Stimulated activated naive CD8-positive, alpha-beta T cell treated with anti-CD3 and anti-CD28 coated beads, Interleukin-15, Interleukin-2, amounts not matched to agents 100 ng/mL and 50 ng/mL, for 24 hours (primary cell): ENCODE results near the gene TMCC3.

Experiments
- H3K27ac Mint-ChIP-seq: one replicate; pipeline ENCODE4 v1.8.0; 2021; ENCODE audit warnings: mild to moderate bottlenecking, mixed read lengths
- H3K27me3 Mint-ChIP-seq: one replicate; pipeline ENCODE4 v1.8.0; 2021; ENCODE audit warnings: mixed read lengths
- H3K36me3 Mint-ChIP-seq: one replicate; pipeline ENCODE4 v1.8.0; 2021; ENCODE audit warnings: low read depth, mixed read lengths
- H3K4me1 Mint-ChIP-seq: one replicate; pipeline ENCODE4 v1.8.0; 2021; ENCODE audit warnings: low read depth, mixed read lengths
- H3K4me3 Mint-ChIP-seq: one replicate; pipeline ENCODE4 v1.8.0; 2021; ENCODE audit warnings: mild to moderate bottlenecking, mixed read lengths
- H3K9me3 Mint-ChIP-seq: one replicate; pipeline ENCODE4 v1.8.0; 2021; ENCODE audit warnings: mixed read lengths

TMCC3 gene

DNA sequence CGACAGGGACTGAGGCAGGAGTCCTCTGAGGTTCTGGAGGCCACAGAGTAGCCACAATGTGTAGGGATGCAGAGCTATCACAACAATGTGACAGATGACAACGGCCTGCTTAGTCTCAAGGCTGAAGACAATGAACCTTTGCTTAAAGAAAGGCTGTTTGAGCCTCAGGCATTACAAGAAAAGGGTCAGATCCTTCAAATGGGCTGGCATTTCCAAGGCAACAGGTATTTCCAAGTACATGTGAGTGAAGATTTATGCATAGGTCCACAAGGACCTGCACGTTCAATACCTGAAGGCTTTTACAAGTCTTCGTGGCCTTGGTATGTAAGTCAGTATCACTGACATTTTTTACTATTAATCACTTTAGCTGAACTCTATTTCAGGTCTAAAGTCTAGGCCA lies 62.0 kb downstream of the TMCC3 start:
- H3K27ac Mint-ChIP-seq = no peak overlapping the region
- no peaks in the 10 kb centered on the region for H3K36me3 Mint-ChIP-seq
- no peak overlapping the region for H3K4me3 Mint-ChIP-seq
- H3K4me1 Mint-ChIP-seq = no peaks in the 10 kb centered on the region
- H3K9me3 Mint-ChIP-seq = no peaks in the 10 kb centered on the region
- H3K27me3 Mint-ChIP-seq = no peaks in the 10 kb centered on the region

DNA sequence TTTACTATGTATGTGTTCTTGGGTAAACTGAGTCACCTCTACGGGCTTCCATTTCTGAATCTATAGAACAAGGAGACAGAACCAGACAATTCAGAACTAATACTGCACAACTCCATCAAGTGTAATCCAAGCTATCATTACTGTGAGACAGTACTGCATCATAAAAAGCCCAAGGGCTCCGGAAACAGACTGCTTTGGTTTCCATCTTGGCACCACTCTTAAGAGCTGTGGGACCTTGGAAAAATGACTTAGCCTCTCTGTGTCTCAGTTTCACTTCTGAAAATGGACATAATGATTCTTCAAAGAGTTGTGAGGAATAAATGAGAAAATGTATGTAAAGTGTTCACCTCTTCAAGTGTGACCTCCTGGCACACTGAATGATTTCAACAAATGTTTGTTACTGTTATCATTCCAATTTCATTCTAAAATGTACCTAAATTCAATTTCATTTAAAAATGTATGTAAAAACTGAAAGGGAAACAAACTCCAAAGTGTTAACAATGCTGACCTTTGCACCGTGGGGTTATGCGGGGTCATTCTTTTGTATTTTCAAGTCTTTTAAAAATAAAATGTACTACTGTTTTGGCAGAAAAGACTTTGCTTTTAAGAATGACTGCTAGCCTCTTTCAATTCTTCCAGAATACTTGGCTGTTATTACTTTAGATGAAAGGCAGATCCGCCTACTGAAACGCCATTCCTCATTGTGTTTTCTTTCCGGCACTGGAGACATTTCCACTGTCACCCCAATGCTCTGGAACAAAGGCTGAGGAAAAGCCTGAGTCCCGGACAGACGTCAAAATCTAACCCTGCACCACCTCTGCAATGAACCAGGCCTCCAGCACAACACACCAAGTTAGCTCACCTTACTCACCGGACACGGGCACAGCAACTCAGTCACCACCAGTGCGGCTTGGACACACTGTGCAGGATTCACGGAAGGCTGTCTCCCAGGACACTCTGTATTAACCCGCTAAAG lies 62.8 kb downstream of the TMCC3 start:
- Mint-ChIP-seq H3K36me3 (no peaks in the 10 kb centered on the region), H3K27me3 (no peaks in the 10 kb centered on the region), H3K27ac (no peak overlapping the region), H3K9me3 (no peaks in the 10 kb centered on the region), H3K4me1 (no peaks in the 10 kb centered on the region), H3K4me3 (no peak overlapping the region)

- H3K9me3 Mint-ChIP-seq = no peaks in the 10 kb centered on the region
- H3K36me3 Mint-ChIP-seq = no peaks in the 10 kb centered on the region
- no peak overlapping the region for H3K4me3 Mint-ChIP-seq
- no peaks in the 10 kb centered on the region for H3K4me1 Mint-ChIP-seq
- no peaks in the 10 kb centered on the region for H3K27me3 Mint-ChIP-seq
- H3K27ac Mint-ChIP-seq = no peak overlapping the region
Measured at GRCh38 chr12:94586589-94587259, 63.6 kb downstream of the TMCC3 start.

GRCh38 chr12:94585626-94586025 lies 64.7 kb downstream of the TMCC3 start:
- H3K36me3 Mint-ChIP-seq = no peaks in the 10 kb centered on the region
- H3K4me1 Mint-ChIP-seq = no peaks in the 10 kb centered on the region
- H3K9me3 Mint-ChIP-seq = no peaks in the 10 kb centered on the region
- no peak overlapping the region for H3K27ac Mint-ChIP-seq
- H3K4me3 Mint-ChIP-seq = no peak overlapping the region
- H3K27me3 Mint-ChIP-seq = no peaks in the 10 kb centered on the region

DNA sequence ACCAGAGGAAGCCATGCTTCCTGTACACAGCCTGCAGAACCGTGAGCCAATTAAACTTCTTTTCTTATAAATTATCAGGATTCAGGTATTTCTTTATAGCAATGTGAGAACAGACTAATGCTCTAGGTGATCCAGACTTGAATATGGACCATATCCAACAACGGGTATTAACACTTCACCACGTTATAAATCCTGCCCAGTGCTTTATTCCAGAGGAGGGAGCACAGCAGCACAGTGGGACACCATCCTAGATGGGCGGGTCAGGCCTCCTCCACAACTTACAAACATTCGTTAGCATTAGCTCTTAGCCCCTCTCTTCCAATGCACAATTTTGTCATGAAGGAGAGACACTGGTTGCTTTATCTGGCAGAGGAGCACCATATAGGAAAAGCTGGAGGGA lies 66.0 kb downstream of the TMCC3 start:
- H3K27me3 Mint-ChIP-seq = no peaks in the 10 kb centered on the region
- H3K27ac Mint-ChIP-seq = no peak overlapping the region
- no peaks in the 10 kb centered on the region for H3K4me1 Mint-ChIP-seq
- no peaks in the 10 kb centered on the region for H3K36me3 Mint-ChIP-seq
- H3K4me3 Mint-ChIP-seq = no peak overlapping the region
- H3K9me3 Mint-ChIP-seq = no peaks in the 10 kb centered on the region

DNA sequence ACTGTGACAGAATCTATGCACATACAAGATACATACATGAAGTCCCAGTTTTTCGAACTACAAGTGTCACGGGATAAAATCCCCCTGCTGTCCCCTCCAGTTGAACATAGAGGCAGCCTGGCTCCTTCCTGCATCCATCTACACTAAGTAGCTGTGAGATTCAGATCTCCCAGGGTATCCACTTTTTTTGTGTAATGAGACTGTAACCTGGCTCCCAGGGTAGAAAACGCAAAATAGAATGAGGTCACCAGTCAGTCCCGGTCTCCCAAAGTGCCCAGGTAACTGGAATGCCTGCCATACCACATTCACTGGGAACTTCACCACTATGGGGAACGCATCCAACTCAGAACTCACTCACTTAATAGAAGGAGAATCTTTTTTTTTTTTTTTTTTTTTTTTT lies 67.8 kb downstream of the TMCC3 start:
- Mint-ChIP-seq H3K36me3 (no peaks in the 10 kb centered on the region), H3K27me3 (no peaks in the 10 kb centered on the region), H3K9me3 (no peaks in the 10 kb centered on the region), H3K4me3 (no peak overlapping the region), H3K4me1 (no peaks in the 10 kb centered on the region), H3K27ac (no peak overlapping the region)

GRCh38 chr12:94575645-94576403 lies 74.5 kb downstream of the TMCC3 start:
- H3K4me3 Mint-ChIP-seq = no peak overlapping the region
- H3K4me1 Mint-ChIP-seq = no peaks in the 10 kb centered on the region
- no peaks in the 10 kb centered on the region for H3K9me3 Mint-ChIP-seq
- H3K36me3 Mint-ChIP-seq = no peaks in the 10 kb centered on the region
- no peaks in the 10 kb centered on the region for H3K27me3 Mint-ChIP-seq
- H3K27ac Mint-ChIP-seq = no peak overlapping the region

GRCh38 chr12:94575024-94575423 lies 75.3 kb downstream of the TMCC3 start:
- Mint-ChIP-seq H3K9me3 (no peaks in the 10 kb centered on the region), H3K4me1 (no peaks in the 10 kb centered on the region), H3K4me3 (no peak overlapping the region), H3K27ac (no peak overlapping the region), H3K27me3 (no peaks in the 10 kb centered on the region), H3K36me3 (no peaks in the 10 kb centered on the region)

DNA sequence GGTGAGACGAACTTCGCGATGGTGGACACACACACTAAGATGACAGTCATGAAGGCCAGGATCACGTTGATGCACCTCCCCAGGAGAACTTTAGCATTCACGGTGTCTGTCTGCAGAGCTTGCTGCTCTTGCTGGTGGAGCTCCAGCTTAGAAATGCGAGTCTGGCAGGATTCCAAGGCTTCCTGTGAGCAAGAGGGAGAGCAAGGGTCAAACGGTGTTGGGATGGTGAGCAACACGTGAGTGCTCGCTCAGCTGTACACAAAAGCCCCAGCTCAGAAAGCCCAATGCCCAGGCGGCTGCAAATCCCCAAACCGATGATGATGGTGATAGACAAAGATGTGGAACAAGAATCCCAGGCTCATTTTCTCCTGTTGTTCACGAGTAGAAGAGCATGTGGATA lies 78.8 kb downstream of the TMCC3 start:
- H3K4me3 Mint-ChIP-seq = no peak overlapping the region
- no peaks in the 10 kb centered on the region for H3K4me1 Mint-ChIP-seq
- no peaks in the 10 kb centered on the region for H3K9me3 Mint-ChIP-seq
- no peak overlapping the region for H3K27ac Mint-ChIP-seq
- H3K36me3 Mint-ChIP-seq = no peaks in the 10 kb centered on the region
- H3K27me3 Mint-ChIP-seq = peaks cover 8% of the 10 kb centered on the region

GRCh38 chr12:94570161-94570560 lies 80.2 kb downstream of the TMCC3 start:
- Mint-ChIP-seq H3K4me3 (no peak overlapping the region), H3K36me3 (no peaks in the 10 kb centered on the region), H3K4me1 (no peaks in the 10 kb centered on the region), H3K27ac (no peak overlapping the region), H3K9me3 (no peaks in the 10 kb centered on the region), H3K27me3 (peaks cover 11% of the 10 kb centered on the region)

GRCh38 chr12:94567761-94568160 lies 82.6 kb downstream of the TMCC3 start:
- Mint-ChIP-seq H3K9me3 (no peaks in the 10 kb centered on the region), H3K27me3 (peaks cover 15% of the 10 kb centered on the region), H3K4me1 (no peaks in the 10 kb centered on the region), H3K4me3 (no peak overlapping the region), H3K27ac (no peak overlapping the region), H3K36me3 (no peaks in the 10 kb centered on the region)

DNA sequence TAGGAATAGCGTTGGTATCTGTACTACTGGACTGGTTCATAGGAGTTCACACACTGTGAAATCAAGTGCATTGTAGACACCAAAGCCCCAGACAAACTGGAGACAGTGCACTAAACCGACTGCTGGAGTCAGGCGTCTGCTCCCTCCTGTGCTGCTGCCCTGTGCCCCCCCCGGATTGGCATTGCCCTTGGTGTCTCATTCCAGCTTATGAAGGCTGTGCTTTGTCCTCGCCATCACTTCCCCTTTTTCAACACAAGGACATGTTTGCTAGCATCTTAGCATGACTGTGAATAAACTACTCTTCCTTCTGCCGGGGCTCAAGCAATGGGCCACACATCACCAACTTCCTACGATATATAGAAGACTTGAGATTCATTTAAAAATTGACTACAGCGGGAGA lies 84.0 kb downstream of the TMCC3 start:
- H3K36me3 Mint-ChIP-seq = no peaks in the 10 kb centered on the region

GRCh38 chr12:94565683-94566082 lies 84.7 kb downstream of the TMCC3 start:
- H3K27ac Mint-ChIP-seq = no peak overlapping the region
- H3K9me3 Mint-ChIP-seq = no peaks in the 10 kb centered on the region
- H3K4me3 Mint-ChIP-seq = no peak overlapping the region
- no peaks in the 10 kb centered on the region for H3K36me3 Mint-ChIP-seq
- H3K27me3 Mint-ChIP-seq = peaks cover 15% of the 10 kb centered on the region
- H3K4me1 Mint-ChIP-seq = peaks cover 7% of the 10 kb centered on the region

More for the DNA sequence above, 84.0 kb downstream of the TMCC3 start:
- H3K4me3 Mint-ChIP-seq = no peak overlapping the region
- peaks cover 3% of the 10 kb centered on the region for H3K4me1 Mint-ChIP-seq
- no peak overlapping the region for H3K27ac Mint-ChIP-seq
- no peaks in the 10 kb centered on the region for H3K9me3 Mint-ChIP-seq
- H3K27me3 Mint-ChIP-seq = peaks cover 15% of the 10 kb centered on the region

DNA sequence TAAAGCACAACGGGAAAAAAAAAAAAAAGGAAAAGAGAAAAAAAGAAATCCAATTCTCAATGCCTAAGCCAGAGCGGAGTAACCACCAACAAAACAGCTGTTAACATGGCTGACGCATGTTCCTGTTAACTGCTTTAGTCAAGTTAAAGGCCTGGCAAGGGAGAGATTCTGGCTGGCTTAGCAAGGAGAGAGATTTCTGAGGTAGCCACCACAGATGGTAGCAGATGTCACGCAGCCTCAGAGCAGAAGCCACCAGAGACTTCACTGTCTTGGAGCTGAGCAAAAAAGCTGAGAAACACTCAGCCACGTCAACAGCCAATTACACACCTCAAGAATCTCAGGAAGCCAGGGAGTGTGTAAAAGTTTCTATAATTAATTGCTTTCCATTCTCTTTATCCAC lies 87.1 kb downstream of the TMCC3 start:
- Mint-ChIP-seq H3K9me3 (no peaks in the 10 kb centered on the region), H3K27ac (no peak overlapping the region), H3K4me3 (no peak overlapping the region), H3K27me3 (peaks cover 31% of the 10 kb centered on the region), H3K36me3 (no peaks in the 10 kb centered on the region), H3K4me1 (peaks cover 12% of the 10 kb centered on the region)

- Mint-ChIP-seq H3K4me3 (no peak overlapping the region), H3K36me3 (no peaks in the 10 kb centered on the region), H3K27ac (no peak overlapping the region), H3K9me3 (no peaks in the 10 kb centered on the region), H3K27me3 (peaks cover 28% of the 10 kb centered on the region), H3K4me1 (peaks cover 12% of the 10 kb centered on the region)
Measured at GRCh38 chr12:94561943-94562411, 88.4 kb downstream of the TMCC3 start.
